Loucy (cell line): Measurements from ENCODE around the gene STRADB.

Experiments
- H2AFZ ChIP-seq: fragments of 200-600 bp; sonication (generic); 2 replicates; pipeline ENCODE4 v1.6.0; 2016; ENCODE audit warnings: antibody characterized with exemption, mild to moderate bottlenecking, low read length, moderate library complexity
- H3F3A ChIP-seq: fragments of 200-600 bp; 2 replicates; pipeline ENCODE4 v1.6.0; 2016; ENCODE audit warnings: antibody characterized with exemption, low read depth, mild to moderate bottlenecking
- H3K27me3 ChIP-seq: fragments of 200-600 bp; sonication (generic); 2 replicates; pipeline ENCODE4 v1.6.1; 2014; ENCODE audit warnings: low read length, mild to moderate bottlenecking; ENCODE audit not compliant: insufficient read depth, poor library complexity, severe bottlenecking
- H3K36me3 ChIP-seq: fragments of 200-600 bp; sonication (generic); 2 replicates; pipeline ENCODE4 v1.6.1; 2016; ENCODE audit warnings: low read length; ENCODE audit not compliant: insufficient read depth
- H3K4me1 ChIP-seq: fragments of 200-600 bp; sonication (generic); 2 replicates; pipeline ENCODE4 v1.5.1; 2014; ENCODE audit warnings: low read length, mild to moderate bottlenecking; ENCODE audit not compliant: insufficient read depth, poor library complexity, severe bottlenecking
- H3K4me2 ChIP-seq: fragments of 200-600 bp; sonication (generic); 2 replicates; pipeline ENCODE4 v1.6.0; 2014; ENCODE audit warnings: antibody characterized with exemption, low read length, low read depth, mild to moderate bottlenecking; ENCODE audit not compliant: poor library complexity, severe bottlenecking
- H3K4me3 ChIP-seq: fragments of 200-600 bp; sonication (generic); 2 replicates; pipeline ENCODE4 v1.5.1; 2014; ENCODE audit warnings: low read length, mild to moderate bottlenecking, mixed read lengths; ENCODE audit not compliant: poor library complexity, severe bottlenecking
- H3K79me2 ChIP-seq: fragments of 200-600 bp; sonication (generic); 2 replicates; pipeline ENCODE4 v1.6.1; 2014; ENCODE audit warnings: low read length; ENCODE audit not compliant: insufficient read depth
- H3K9ac ChIP-seq: fragments of 200-600 bp; sonication (generic); 2 replicates; pipeline ENCODE4 v1.6.0; 2014; ENCODE audit warnings: mild to moderate bottlenecking, low read depth, low read length, moderate library complexity; ENCODE audit not compliant: poor library complexity, severe bottlenecking
- H3K9me2 ChIP-seq: fragments of 200-600 bp; sonication (generic); replicated peaks from 2 replicates; pipeline ENCODE4 v1.6.1; 2016; ENCODE audit warnings: low read depth, low read length, mixed read lengths
- H3K9me3 ChIP-seq: fragments of 200-600 bp; sonication (generic); 2 replicates; pipeline ENCODE4 v1.6.1; 2014; ENCODE audit warnings: mild to moderate bottlenecking, antibody characterized with exemption, low read length, low read depth; ENCODE audit not compliant: insufficient read depth
- H4K20me1 ChIP-seq: fragments of 200-600 bp; sonication (generic); 2 replicates; pipeline ENCODE4 v1.6.0; 2014; ENCODE audit warnings: antibody characterized with exemption, low read length, mild to moderate bottlenecking; ENCODE audit not compliant: insufficient read depth, poor library complexity, severe bottlenecking
- EZH2phosphoT487 ChIP-seq: fragments of 200-600 bp; IDR thresholded peaks from 2 replicates; pipeline ENCODE4 v1.6.1; 2018; ENCODE audit warnings: antibody characterized with exemption, mild to moderate bottlenecking, moderate library complexity, borderline replicate concordance
- TF ChIP-seq, protein P1 (sequence below): fragments of 200-600 bp; sonication (generic); conservative IDR thresholded peaks from 2 replicates; pipeline ENCODE4 v1.5.1; 2014; ENCODE audit warnings: mild to moderate bottlenecking, antibody characterized with exemption, low read length

Gene STRADB

DNA sequence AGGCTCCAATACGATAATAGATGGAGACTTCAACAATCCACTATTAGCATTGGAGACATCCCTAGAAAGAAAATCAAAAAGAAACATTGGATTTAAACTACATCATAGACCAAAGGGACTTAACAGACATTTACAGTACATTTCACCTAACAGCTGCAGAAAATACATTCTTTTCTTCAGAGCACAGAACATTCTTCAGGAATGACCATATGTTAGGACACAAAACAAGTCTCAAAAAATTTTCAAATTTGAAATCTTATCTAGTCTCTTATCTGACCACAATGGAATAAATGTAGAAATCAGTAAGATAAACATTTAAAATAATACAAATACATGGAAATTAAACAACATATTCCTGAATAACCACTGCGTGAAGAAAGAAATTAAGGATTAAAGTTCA, 68.7 kb downstream of the STRADB start:
- no peaks in the 10 kb centered on the region for H3K9me2 ChIP-seq
- no peaks in the 10 kb centered on the region for H3K36me3 ChIP-seq
- peaks cover 27% of the 10 kb centered on the region for H3K4me1 ChIP-seq

DNA sequence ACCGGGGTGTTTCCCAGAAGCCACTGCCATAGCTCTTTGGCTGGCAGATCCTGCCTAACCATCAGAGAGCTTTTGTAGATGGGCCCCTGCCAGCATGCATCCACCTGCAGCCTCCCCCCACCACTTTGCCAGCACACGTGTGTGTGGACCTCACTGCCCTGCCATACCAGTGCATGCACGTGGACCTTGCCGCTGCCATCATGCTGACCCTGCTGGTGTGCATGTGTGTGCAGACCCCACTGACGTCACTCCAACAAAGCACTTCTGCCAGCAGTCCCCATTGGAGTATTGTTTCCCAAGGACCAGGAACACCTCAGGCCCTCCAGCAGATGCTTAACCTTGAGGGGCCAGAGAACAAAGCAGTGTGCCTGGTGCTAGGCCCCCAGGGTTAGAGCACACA, 71.4 kb downstream of the STRADB start:
- TF ChIP-seq EZH2phosphoT487: no peak
- TF ChIP-seq, protein P1, sequence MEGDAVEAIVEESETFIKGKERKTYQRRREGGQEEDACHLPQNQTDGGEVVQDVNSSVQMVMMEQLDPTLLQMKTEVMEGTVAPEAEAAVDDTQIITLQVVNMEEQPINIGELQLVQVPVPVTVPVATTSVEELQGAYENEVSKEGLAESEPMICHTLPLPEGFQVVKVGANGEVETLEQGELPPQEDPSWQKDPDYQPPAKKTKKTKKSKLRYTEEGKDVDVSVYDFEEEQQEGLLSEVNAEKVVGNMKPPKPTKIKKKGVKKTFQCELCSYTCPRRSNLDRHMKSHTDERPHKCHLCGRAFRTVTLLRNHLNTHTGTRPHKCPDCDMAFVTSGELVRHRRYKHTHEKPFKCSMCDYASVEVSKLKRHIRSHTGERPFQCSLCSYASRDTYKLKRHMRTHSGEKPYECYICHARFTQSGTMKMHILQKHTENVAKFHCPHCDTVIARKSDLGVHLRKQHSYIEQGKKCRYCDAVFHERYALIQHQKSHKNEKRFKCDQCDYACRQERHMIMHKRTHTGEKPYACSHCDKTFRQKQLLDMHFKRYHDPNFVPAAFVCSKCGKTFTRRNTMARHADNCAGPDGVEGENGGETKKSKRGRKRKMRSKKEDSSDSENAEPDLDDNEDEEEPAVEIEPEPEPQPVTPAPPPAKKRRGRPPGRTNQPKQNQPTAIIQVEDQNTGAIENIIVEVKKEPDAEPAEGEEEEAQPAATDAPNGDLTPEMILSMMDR: no peak
- no peak overlapping the region for H2AFZ ChIP-seq
- no peak overlapping the region for H3K4me3 ChIP-seq

More for the DNA sequence above, 68.7 kb downstream of the STRADB start:
- Histone ChIP-seq H3K9me3 (peaks cover 20% of the 10 kb centered on the region; the same call in 1 of the 2 replicates), H3K9ac (no peak overlapping the region), H3K27me3 (no peaks in the 10 kb centered on the region), H2AFZ (no peak overlapping the region), H3K4me3 (no peak overlapping the region), H4K20me1 (no peaks in the 10 kb centered on the region), H3F3A (no peaks in the 10 kb centered on the region), H3K79me2 (no peaks in the 10 kb centered on the region), H3K4me2 (no peak overlapping the region)
- TF ChIP-seq, protein P1: no peak
- no peak for TF ChIP-seq EZH2phosphoT487

DNA sequence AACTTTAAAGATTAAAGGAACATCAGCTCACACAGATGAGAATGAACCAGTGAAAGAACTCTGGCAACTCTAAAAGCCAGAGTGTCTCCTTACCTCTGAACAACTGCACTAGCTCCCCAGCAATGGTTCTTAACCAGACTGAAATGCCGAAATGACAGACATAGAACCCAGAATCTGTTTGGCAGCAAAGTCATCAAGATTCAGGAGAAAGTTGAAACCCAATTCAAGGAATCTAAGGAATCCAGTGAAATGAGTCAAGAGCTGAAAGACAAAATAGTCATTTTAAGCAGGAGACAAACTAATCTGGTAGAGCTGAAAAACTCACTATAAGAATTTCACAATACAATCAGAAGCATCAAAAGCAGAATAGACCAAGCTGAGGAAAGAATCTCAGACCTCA, 72.0 kb downstream of the STRADB start:
- H4K20me1 ChIP-seq: no peaks in the 10 kb centered on the region
- H3K9ac ChIP-seq: no peak overlapping the region
- H3K9me2 ChIP-seq: no peaks in the 10 kb centered on the region
- no peak overlapping the region for H2AFZ ChIP-seq
- TF ChIP-seq, protein P1: no peak
- TF ChIP-seq EZH2phosphoT487: no peak
- H3K4me1 ChIP-seq: peaks cover 16% of the 10 kb centered on the region
- no peaks in the 10 kb centered on the region for H3F3A ChIP-seq
- no peak overlapping the region for H3K4me3 ChIP-seq
- H3K9me3 ChIP-seq: peaks cover 20% of the 10 kb centered on the region; the same call in 1 of the 2 replicates
- H3K36me3 ChIP-seq: no peaks in the 10 kb centered on the region
- no peak overlapping the region for H3K4me2 ChIP-seq
- no peaks in the 10 kb centered on the region for H3K79me2 ChIP-seq
- H3K27me3 ChIP-seq: no peaks in the 10 kb centered on the region

More for the DNA sequence above, 71.4 kb downstream of the STRADB start:
- H3K9me2 ChIP-seq: no peaks in the 10 kb centered on the region
- no peaks in the 10 kb centered on the region for H3K36me3 ChIP-seq
- H3K27me3 ChIP-seq: no peaks in the 10 kb centered on the region
- no peaks in the 10 kb centered on the region for H3K79me2 ChIP-seq
- H3K4me1 ChIP-seq: peaks cover 22% of the 10 kb centered on the region
- no peak overlapping the region for H3K4me2 ChIP-seq
- no peak overlapping the region for H3K9ac ChIP-seq
- no peaks in the 10 kb centered on the region for H3F3A ChIP-seq
- H4K20me1 ChIP-seq: no peaks in the 10 kb centered on the region
- H3K9me3 ChIP-seq: peaks cover 20% of the 10 kb centered on the region; the same call in 1 of the 2 replicates
